NCI-H2107 treated with DMSO at 0.1 percent for 48 hours (cell line): Measurements from ENCODE around the gene ADAP2.
"Not testable (repeated sequence)": the region's sequence is repeated elsewhere in the genome, so short reads cannot be mapped to it uniquely, and the experiment has no call there.

Experiments used
- DNase-seq: peaks from one replicate; lab custom pipeline; 2025; ENCODE audit not compliant: unreplicated experiment; lab: John Stamatoyannopoulos, UW

ADAP2 gene

DNA sequence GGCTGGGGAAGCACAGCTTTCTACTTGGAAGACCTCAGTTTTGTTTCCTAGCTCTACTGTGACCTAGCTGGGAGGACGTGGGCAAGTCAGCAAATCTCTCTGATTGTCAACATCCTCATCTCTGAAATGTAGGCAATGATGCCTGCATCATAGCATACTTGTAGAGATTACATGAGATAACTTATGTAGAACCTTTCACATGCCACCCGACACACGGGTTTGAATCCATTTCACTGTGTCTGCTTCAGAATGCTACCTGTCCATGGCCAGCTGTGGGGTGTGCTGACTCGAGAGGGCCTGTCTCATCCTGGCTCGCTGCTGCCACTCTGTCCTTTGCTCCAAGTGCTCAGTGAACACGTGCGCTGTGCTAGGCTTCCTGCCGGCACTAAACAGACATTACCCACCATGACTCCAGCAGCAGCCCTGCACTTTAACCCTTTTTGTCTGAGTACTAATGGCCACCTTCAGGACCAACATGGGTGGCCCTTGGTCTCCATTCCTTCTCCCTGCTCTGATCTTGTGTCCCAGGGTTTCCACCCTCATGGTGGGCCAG lies 7.4 kb downstream of the ADAP2 start:
- no peak for DNase-seq

DNA sequence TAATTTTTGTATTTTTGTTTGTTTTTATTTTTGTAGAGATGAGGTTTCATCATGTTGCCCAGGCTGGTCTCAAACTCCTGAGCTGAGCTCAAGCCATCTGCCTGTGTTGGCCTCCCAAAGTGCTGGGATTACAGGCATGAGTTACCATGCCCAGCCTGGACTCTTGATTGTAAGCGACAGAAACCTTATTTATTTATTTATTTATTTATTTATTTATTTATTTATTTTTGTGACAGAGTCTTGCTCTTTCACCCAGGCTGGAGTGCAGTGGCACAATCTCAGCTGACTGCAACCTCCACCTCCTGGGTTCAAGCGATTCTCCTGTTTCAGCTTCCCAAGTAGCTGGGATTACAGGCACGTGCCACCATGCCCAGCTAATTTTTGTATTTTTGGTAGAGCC lies 8.1 kb downstream of the ADAP2 start:
- not testable (repeated sequence) for DNase-seq

GRCh38 chr17:30930495-30930894 lies 8.8 kb downstream of the ADAP2 start:
- no peak for DNase-seq

- DNase-seq: not testable (repeated sequence)
Observed at GRCh38 chr17:30931582-30931981, 9.8 kb downstream of the ADAP2 start.

GRCh38 chr17:30933966-30934365 lies 12.2 kb downstream of the ADAP2 start:
- no peak for DNase-seq

DNA sequence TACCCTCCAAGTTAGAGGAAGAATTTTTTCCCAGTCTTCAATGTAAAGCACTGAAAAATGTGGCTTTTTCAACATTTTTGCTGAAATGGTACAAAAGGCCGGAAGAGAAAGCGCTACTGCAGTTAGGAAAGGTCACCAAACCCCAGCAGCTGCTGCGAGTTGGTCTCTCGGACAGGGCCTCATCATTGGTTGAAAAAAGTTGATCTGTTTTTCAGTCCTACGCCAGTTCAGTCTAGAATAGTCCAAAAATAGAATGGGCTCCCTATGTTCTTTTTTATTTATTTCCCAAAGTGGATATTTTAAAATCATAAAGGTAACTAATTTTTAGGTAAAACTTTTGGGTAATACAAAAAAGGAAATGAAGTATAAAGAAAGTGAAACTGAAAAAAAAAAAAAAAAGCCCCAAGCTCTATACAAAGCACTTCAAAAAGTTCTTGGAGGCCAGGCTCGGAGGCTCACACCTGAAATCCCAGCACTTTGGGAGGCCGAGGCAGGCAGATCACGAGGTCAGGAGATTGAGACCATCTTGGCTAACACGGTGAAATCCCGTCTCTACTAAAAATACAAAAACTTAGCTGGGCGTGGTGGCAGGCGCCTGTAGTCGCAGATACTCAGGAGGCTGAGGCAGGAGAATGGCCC lies 17.4 kb downstream of the ADAP2 start:
- no peak for DNase-seq

DNA sequence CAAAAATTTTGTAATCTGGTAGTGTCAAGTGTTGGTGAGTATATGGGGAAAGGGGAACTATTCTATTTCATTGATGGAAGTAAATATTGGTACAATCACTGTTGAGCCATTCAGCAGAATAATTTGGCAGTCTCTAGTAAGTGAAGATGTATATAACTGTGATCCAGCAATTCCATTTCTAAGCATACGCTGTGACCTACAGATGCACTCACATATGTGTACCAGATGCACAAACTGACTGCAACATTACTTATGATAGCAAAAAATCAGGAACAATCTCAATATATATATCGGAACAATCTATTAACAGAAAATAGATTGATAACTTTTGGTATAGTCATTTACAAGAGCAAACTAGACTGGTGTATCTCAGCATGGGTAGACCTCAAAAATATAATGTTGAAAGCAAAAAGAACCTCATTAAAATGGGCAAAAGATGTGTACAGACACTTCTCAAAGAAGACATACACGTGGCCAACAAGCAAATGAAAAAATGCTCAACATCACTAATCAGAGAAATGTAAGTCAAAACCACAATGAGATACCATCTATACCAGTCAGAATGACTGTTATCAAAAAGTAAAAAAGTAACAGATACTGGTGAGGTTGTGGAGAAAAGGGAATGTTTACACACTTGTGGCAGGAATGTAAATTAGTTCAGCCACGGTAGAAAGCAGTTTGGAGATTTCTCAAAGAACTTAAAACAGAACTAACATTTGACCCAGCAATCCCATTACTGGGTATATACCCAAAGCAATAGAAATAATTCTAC lies 20.7 kb downstream of the ADAP2 start:
- no peak for DNase-seq

DNA sequence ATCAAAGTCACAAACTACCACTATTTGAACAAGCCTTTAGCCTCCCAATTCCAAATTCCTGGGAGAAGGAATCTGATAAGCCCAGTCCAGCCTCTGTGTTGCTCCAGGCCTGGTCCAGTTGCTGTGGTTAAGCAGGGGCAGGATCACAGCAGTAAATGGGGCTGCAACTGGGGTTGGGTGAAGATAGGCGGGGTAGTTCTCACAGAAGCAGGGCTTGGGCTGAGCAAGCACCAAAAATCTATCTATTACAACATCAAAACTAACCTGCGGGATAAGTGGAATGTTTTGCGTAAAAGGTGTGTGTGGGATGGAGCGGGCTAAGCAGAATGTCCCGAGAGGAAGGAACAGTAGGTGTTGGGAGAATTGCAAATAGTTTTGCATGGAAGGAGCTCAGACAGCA lies 26.1 kb downstream of the ADAP2 start:
- DNase-seq: no peak

DNA sequence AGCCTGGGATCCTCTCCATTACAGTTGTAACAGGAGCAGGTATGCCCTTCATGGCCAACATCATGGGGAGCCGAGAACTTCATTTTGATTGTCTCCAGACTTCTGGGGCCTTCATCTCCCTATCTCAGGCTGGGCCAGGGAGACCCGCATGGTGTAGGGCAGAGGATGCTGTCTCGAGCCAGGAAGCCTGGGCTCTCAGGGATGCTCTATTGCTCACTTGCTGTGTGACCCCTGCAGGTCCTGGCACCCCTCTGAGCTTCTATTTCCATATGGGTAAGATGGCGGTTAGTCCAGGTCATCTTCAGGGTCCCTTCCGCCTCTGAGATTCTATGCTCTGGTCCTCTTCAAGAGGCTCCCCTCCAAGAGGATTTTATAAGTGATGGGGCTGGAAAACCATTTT lies 28.4 kb downstream of the ADAP2 start:
- DNase-seq: no peak

DNA sequence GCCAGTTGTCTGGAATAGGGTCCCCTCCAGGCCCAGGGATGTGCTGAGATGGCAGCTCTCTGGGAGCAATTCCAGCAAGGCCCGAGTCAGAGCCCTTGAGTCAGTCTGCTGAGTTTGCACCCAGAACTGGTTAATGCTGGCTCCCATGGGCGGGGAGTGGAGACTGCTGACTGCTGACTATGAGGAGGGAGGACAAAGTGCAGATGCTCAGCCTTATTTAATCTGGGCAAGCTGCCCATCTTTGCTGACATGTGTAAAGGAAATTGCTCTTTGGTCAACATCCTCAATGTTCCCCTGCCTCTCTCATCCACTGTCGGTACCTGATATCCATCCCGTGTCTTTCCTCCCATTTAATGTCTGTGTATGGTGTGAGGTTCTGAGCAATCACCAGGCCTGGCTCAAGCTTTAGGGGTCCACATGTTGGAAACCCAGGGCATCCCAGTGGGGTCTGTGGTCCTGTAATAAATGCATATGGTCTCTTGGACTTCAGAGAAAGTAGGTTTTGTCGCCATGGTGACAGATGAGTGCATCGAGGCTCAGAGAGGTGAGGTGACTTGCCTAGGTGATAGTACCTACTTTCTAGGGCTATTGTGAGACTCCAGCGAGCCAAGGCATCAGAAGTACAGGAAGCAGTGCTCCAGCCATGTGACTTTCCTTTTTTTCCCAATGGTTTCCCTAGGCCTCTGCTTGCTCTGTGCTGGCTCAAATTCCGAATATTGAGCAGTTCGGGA lies 29.1 kb downstream of the ADAP2 start:
- DNase-seq: no peak

GRCh38 chr17:30952638-30953393 lies 31.1 kb downstream of the ADAP2 start:
- no peak for DNase-seq

GRCh38 chr17:30954046-30954830 lies 32.5 kb downstream of the ADAP2 start:
- no peak for DNase-seq

- no peak for DNase-seq
Observed at GRCh38 chr17:30956764-30957374, 35.1 kb downstream of the ADAP2 start.

DNA sequence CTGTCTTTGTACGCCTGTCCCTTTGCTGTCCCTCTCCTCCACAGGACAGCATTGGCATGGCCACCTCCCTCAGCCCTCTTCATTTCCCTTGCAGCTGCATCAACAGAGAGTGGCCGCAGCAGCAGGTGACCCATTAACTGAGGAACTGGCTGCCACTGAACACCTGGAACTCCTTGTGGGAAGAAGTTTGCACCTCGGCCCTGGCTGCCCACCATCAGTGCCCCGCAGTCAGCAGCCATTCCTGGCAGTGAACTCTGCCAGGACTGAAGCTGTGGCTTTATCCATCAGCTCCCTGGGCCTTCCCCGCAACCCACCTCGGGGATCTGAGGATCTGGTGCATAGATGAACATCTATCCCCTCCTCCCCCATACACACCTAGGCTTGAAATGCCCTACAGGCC lies 36.0 kb downstream of the ADAP2 start:
- DNase-seq: no peak

DNA sequence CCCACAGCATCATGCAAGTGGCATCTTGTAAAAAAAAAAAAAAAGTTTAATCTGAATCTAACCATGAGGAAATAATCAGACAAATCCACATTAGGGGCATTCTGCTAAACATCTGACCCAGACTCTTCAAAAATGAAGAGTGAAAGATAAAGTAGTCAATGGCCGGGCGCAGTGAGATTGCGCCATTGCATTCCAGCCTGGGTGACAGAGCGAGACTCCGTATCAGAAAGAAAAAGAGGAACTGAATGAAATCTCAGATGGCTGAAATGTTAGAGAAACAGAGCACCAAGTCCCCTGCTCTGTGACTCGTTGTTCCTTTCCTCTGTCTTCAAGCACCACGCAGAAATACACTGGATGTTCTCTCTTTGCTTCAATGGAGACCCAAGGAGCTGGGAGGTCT lies 36.4 kb downstream of the ADAP2 start:
- DNase-seq: no peak

DNA sequence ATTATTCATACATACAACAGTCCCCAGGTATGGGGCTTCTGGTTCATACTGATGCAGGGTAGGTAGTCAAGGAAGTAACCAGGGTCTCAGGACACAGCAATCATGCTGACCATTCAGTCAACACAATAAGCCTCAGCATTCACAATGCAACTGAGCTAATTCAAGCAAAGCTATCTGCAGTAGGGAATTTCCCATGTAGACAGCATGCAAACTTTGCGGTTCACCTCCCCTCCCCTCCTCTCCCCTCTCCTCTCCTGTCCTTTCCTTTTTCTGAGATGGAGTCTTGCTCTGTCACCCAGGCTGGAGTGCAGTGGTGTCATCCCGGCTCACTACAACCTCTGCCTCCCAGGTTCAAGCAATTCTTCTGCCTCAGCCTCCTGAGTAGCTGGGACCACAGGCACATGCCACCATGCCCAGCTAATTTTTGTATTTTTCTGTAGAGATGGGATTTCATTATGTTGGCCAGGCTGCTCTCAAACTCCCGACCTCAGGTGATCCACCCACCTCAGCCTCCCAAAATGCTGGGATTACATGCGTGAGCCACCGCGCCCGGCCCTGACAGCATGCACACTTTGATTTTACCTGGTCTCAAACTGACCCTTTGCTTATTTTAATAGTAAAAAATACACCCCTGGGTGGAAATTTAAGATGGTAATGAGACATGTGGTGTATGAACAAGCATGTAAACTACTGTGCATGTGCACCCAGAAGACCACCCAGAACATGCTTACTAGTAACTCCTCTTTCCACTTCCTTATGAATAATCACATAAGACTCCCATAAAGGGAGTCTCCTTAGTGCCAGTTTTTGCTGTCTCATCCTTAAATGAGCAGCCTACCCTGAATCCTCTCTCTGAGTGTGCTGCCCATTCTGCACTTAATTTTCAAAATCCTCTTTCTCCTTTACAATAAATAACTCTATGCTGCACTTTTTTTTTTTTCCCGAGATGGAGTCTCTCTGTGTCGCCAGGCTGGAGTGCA lies 39.8 kb downstream of the ADAP2 start:
- no peak for DNase-seq

DNA sequence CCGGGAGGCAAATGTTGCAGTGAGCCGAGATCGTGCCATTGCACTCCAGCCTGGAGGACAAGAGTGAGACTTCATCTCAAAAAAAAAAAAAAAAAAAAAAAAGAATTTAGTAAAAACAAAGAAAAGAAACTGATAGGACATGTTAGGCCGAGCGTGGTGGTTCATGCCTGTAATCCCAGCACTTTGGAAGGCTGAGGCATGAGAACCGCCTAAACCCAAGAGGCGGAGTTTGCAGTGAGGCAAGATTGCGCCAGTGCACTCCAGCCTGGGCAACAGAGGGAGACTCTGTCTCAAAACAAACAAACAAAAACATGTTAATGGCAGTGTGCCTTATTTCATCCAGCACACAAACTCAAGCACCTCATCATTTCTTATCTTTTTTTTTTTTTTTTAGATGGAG lies 42.6 kb downstream of the ADAP2 start:
- not testable (repeated sequence) for DNase-seq

DNA sequence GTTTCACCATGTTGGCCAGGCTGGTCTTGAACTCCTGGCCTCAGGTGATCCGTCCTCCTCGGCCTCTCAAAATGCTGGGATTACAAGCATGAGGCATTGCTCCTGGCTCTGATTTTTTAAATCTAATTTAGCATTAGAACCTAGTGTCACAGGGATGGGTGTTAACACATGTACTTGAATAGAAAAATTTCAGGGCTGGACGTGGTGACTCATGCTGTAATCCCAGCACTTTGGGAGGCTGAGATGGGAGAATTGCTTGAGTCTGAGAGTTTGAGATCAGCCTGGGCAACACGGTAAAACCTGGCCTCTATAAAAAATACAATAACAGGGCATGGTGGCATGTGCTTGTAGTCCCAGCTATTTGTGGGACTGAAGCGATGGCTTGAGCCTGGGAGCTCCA lies 43.1 kb downstream of the ADAP2 start:
- no peak for DNase-seq

GRCh38 chr17:30965686-30966085 lies 43.9 kb downstream of the ADAP2 start:
- DNase-seq: no peak
